GM18858 (cell line): Measurements from ENCODE around the gene ADARB2.

Experiments
- ATAC-seq: cut with Tn5 transposase; IDR thresholded peaks from one replicate; pipeline ENCODE4 v1.9.1; 2021; ENCODE audit not compliant: unreplicated experiment

ADARB2 gene

DNA sequence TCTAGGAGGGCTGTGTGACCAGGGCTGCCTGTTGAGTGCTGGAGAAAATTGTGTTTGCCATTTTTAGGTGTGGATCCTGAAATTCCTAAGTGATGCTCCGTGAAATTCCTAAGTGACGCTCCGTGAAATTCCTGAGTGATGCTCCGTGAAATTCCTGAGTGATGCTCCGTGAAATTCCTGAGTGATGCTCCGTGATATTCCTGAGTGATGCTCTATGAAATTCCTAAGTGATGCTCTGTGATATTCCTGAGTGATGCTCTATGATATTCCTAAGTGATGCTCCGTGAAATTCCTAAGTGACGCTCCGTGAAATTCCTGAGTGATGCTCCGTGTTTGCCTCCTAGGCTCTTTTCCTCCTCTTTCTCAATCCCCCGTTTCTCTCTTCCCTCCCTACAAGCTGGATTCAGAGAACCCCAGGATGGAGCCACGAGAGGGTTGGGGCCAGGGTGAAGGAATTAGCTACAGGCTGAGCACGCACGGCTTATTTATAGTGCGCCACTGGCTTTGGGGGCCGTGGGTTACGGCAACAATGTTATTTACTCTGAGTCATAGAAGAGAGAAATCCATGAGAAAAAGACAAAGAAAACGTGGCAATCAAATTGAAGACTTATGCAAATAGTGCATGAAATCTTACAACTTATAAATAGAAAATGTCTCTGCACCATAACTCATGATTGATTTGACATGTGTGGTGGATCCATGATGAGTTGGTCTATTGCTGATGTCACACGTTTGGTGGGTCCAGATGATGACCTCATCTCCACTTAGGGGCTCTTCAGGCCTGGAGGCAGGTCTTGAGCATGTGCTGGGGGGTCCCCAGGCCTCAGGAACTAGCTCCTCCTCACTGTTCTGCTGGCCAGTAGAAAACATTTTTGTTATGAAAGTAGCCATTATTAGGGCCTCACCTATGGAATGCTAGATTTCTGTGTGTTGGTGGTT is 456.6 kb downstream of the ADARB2 start:
- no peak for ATAC-seq

DNA sequence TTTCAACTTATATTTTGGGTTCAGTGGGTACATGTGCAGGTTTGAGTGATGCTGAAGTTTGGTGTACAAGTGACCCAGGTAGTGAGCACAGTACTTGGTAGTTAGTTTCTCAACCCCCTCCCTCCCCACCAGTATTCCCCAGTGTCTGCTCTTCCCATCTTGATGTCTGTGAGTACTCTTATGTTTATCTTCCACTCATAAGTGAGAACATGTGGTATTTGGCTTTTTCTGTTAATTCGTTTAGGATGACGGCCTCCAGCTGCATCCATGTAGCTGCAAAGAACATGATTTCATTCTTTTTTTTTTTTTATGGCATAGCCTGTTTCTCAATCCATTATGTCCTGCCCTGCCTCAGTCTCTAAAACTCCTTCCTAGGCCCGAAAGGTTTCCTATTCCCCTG is 459.0 kb downstream of the ADARB2 start:
- ATAC-seq, result no peak

DNA sequence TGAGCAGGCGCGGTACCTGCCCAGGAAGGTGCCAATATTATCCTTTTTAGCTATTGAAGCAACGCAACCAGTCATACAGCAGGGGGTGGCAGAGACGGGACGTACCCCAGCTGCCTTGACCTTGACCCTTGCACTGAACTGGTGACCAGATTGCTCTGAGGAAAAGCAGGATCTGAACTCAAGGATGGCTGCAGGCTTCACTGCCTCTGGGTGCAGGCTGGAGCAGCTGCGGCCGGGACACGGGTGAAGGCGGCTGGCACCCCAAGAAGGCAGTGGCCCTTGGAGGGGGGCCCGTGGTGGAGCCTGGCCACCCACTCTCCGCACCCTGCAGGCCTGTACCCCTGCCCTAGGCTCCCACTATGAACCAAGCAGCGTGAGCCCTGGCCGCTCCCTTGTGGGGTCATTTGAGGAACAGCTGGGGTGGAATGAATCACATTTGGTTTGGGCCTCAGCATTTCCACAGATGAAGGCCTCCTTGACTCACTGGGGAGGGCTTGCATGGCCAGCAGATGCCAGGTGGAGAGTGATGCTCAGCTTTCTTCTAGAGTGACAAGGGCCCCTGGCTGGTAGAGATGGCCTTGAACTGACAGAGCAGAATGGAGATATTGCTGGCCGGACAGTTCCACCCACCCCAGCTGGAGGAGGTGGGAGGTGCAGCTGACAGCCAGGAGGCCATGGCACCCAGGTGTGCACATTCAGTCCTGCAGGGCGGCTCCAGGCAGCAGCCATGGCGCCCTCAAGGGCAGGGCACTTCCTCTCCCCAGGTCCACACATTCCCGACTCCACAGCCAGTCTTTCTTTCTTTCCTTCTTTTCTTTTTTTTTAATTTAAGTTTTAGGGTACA is 462.4 kb downstream of the ADARB2 start:
- ATAC-seq, result no peak

DNA sequence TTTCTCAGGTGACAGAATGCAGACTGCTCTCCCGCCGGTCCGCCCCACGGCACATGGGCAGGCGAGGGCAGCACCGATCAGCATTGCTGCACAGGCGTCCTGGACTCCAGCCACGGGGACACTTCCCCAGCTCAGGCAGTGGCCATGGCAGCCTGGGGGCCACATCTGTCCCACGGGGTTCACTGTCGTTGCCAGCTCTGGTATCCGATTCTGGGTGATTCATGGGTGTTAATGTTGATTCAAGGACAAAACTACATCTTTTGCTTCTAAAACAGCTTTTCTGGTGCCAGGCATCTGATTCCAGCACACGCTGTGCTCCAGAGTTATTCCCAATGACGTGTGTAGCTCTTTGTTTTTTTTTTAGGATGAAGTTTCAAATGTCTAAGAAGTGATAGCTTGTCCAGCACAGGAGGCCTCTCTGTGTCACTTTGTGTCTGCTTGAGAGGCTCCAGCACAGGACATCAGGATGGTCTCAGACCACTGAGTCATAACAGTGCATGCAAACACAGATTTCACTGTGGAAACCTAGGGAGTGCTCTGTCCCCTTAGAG is 463.1 kb downstream of the ADARB2 start:
- ATAC-seq, result no peak

DNA sequence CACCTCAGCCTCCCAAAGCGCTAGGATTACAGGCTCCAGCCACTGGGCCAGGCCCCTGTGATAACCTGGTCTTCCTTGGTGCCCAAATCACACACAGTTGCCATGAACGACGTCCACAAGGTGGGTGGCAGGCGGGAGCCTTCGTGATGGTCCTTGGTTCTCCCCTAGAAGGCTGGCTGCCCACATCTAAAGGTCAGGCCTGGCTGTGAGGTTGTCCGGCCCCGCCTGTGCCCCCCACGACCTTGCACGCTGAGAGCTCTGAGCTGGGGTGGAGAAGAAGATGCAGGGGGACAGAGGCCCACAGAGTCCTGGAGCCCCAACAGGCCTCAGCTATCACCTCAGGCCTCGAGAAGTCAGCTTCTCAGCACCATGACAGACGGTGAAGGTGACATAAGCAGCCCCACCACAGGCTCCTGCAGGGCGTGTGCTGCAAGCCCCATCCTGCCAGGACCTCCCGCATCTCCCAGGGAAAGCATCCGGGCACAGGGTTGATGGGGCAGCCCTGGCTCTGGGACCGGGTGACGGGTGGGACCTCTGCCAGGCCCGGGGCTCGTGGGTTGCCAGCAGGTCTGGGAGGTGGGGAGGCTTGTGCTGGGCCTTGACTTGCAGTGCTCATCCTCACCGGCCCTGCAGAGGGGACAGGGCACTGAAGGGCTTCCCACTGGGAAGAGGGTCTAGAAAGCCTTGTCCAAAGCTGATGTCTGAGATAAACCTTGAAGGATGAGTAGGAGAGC is 463.8 kb downstream of the ADARB2 start:
- ATAC-seq, result no peak

DNA sequence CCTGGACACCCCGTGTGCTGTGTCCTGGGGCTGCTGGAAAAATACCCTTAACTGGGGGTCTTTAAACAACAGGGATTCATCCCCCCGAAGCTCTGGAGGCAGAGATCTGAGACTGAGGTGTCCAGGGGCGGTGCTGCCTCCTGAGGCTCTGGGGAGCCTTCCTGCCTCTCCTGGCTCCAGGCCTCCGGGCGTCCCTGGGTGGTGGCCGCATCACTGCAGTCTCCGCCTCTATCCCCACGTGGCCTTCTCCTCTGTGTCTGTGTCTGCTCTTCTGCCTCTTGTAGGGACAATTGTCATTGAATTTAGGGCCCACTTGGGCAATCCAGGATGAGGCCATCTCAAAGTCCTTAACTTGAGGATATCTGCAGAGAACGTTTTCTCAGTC is 464.6 kb downstream of the ADARB2 start:
- no peak for ATAC-seq

DNA sequence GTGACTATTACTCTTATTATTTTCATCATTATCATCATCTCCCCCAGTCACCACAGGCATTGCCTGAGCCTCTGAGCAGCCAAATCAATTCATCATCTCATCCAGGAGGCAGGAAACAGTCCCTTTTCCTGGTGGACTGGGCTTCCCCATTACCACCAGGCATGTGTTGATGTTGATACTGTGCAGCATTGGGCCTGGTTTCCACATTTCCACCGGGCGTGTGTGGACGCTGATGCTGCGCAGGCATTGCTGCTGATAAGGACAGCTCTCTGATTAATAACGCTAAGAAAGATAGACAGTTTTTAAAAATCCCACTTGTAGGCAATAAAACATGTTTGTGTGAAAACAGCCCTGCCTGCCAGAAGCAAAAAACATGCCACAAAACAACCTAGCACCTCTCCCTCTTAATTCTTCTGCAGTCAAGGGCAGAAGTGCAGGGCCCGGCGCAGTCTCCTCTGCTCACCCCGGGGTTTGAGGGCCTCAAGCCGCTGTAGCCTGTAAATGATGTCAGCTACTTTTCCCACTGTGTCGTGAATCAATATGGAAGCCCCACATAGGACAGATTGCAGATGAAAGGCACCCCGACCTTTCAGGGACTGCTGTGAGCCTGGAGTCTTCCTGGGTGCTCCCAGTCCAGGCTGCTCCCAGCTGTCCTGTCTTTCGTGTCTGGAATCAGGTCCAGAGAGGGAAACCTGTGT is 465.1 kb downstream of the ADARB2 start:
- ATAC-seq, result no peak

DNA sequence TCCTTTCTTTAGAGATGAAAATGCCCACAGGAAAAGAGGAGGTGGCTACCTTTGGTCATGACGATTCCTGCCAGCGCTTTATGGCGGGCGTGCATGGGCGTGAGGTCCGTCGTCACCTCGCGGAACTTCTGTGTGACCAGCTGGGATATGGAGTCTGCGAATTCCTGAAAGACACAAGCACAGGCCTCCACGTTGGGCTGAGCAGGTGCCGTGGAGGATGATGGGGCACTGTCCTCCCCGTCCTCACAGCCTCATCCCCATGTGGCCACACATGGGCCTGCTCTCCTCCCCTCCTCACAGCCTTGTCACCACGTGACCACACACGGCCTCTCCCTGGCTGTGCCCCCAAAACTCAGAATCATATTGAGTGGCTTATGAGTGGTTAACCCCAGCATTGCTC is 466.4 kb downstream of the ADARB2 start:
- no peak for ATAC-seq

DNA sequence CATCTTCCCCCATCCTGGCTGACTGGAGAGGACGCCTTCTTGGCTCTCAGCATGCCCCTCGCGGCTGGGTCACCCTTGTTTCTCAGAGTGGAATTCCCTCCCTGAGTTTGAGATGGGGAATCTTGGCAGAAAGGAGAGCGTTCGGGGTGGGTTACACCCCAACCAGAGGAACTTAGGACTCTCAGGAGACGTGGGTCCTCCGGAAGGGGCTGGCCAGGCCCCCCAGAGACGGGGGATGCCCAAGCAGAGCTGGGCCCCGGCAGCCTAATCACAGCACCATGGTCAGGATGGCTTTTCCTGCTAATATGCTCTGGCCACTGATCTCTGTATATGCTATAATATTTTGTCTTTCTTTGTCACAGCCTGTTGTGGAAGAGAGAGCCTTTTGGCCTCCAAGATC is 466.8 kb downstream of the ADARB2 start:
- no peak for ATAC-seq

DNA sequence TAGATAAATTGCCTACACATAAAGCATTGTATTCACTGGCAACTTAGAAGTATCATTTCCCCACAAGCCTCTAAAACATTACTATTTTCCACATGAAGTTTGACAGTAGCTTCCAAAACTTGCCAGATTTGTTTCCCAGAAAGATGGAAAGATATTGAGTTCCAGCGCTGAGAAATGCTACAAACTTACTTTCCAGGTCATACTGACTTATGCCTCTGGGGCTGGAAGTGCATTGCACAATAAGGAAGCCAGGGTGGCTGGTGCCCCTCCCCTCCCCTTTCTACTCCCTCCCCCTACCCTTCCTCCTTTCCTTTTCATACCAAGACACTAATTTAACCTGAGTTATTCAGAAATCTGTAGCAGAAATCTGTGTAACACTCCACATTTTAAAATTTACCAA is 468.5 kb downstream of the ADARB2 start:
- ATAC-seq, result no peak

DNA sequence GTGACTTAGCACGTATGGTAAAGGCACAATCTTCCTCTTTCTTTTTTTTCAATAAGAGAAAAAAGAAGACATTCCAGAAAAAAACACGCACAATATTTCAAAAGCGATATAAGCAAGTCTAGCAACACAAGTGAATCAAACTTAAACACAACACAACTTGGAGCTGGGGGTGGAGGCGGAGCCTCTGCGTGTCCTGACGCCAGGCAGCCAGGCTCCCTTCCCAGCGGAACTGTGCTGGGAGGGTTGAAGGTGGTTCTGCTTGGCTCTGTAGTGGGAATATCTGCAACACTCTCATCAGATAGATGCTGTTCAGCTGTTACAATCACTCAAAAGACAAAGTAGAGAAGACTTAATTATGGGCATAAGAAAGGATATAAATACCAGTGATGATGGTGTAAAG is 469.8 kb downstream of the ADARB2 start:
- no peak for ATAC-seq

DNA sequence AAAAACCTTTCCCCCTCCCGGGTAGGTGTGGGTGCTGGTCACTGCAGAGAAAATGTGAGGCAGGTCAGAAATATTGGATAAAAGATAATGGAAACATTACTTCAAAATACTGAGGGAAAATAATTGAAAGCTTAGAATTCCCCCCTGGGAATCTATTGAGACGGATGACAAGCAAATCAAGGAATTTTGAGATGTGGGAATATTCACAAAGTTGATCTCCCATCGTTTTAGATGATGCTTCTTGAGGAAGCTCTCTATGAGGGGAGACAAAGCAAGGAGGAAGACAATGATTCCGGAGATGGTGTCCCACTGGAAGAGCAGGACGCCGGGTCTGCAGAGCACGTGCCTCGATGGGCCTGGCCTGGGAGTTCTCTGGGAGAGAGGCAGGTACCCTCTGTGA is 470.2 kb downstream of the ADARB2 start:
- ATAC-seq, result no peak

DNA sequence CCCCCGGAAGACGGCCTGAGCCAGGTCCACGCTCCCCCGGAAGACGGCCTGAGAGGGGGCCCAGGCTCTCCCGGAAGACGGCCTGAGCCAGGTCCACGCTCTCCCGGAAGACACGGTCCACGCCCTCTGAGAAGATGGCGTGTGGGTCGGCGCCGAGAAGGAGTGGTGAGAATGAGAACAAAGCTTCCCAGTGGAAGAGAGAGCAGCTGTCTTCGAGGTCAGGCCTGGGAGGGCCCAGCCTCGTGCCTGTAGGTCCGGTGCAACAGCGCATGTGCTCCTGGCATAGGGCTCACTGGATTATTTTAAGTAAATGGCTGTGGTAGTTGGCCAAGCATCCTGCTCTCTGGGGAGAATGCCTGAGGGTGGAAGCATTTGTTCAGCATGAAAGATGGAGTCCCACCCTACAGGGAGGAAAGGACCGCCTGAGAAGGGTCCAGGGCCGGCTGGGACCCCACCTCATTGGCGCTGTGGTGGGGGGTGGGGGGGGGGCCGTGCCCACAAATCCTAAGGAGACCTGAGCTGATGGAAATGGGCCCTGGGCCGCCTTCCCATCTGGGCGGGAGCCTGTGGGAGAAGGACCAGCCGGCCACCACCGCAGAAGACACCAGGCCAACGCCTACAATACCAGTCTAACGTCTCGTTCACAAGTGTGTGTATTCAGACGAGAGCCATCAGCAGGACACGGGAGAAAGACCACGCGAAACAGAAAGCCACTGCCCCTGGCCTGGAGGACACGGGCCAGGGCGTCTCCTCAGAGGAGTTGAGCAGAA is 471.1 kb downstream of the ADARB2 start:
- ATAC-seq, result no peak

DNA sequence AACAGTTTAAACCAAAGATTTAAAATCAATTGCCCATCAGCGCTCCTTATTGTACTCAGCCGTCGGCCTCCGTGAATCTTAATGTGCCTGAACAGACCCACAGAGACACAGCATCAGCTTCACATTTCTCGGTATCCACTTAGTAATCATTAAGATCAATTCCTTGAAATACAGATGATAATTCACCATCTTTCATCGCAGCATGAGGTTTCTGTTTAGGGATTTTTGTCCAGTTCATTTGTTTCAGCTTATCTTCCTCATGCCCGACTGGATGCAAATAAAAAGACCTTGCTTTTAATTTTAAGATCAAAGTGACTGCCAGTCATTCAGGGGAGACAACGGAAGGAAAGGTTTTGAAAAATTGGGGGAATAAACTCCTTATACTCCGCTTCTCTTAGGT is 473.3 kb downstream of the ADARB2 start:
- no peak for ATAC-seq

DNA sequence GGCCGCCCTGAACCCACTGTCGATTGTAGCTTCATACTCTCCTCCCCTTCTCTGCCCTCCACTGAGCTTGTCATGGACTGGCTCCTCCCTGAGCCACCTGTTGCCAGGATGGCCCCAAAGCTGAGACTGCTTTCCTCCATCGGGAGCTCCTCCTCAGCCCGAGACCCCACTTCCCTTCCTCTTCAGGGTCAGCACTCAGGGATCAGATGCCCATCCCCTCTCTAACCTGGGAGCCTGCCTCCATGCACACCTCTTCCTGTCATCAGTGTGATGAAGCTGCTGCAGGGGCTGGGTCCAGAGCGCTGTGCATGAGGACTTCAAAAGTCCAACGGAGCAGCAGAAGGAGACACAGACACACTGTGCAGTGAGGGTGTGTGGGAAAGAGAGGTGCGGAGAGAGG is 480.1 kb downstream of the ADARB2 start:
- ATAC-seq, result no peak

DNA sequence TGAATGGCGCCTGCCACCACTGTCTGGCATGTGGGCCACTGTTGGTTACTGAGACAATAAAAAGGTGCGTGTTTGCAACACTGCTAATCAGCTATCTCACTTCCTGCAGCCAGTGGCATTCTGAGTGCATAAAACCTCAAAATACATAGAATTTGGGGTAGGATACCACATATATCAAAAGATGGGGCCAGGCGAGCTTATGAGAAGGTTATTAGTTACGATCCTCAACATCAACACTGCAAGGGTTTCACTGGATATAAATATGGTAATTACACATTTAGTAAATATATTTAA is 480.9 kb downstream of the ADARB2 start:
- ATAC-seq, result no peak

DNA sequence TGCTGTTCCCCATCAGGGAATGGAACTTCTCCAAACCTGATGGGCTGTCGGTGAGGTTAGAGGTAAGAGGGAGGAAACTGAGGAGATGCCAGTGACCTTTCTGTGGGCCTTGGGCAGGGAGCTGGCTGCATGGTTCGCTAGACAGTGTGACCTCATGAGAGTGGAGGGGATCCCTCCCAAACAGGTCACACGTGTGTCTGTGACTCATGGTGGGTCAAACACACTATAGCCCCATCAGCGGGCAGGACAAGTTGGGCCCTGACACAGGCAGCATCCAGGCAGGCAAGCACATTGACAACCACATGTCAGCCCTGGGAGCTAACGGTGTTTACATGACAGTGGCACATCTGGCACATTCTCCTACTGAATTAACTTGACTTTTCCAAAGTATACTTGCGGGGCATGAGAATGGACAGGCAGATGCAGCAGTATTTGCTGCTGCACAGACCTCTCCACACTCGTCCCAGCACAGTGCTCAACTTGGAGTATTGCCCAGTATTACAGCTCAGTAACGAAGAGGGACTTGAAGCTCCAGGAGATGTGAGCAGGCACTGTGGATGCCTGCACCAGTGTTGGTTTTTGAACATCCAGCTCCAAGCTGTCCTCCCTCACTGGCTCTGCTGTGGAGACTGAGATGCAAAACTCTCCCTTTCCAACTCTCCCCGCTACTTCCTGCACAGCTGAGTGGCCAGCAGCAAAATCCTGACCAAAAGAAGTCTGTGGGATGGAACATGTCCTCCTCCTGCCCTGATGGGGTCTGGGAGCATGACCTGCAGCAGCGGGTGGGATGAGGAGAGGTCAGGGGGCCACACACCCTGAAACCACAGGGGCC is 481.5 kb downstream of the ADARB2 start:
- ATAC-seq, result no peak

DNA sequence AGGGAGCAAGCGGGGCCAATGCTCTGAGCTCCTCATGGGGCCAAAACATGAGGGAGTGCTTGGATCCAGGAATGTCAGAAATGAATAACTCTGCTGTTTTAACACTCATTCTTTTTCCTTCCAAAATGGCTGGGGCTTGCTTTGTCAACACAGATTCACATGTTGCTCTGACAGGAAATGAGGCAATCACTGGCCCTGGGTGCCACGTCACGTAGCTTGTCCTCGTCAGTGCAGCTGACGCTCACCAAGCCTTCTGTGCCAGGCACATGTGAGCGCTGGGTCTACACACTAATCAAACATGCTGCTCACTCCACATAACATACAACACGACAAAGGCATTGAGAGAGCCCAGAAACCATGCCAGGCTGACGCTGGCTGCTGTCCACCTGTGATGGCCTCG is 482.2 kb downstream of the ADARB2 start:
- ATAC-seq, result no peak
